Liver (tissue), 9 donors: ENCODE measurements around the gene SREBF2. TPM values are rescaled to one million over a fixed set of nuclear protein-coding genes. Genes with fewer than 3 reads are reported as not detected.

ENCODE experiments used
- DNase-seq: peaks from one replicate; pipeline ENCODE4 v3.0.0-alpha.2; 2017; ENCODE audit warnings: low spot score
- H3K27ac ChIP-seq, 2 donors: one replicate each; pipeline ENCODE4 v1.7.0; 2013; ENCODE audit warnings: inconsistent platforms in 2 of 2, low read length in 2 of 2, control low read depth in 1 of 2, low read depth in 1 of 2, mild to moderate bottlenecking in 1 of 2
- H3K27me3 ChIP-seq, 4 donors: one replicate each; pipeline versions ENCODE4 v1.6.1 to v1.7.0; 2013; ENCODE audit warnings: low read length in 3 of 4, inconsistent platforms in 1 of 4, mild to moderate bottlenecking in 1 of 4, moderate library complexity in 1 of 4; ENCODE audit not compliant: control insufficient read depth in 4 of 4, insufficient read depth in 4 of 4
- H3K36me3 ChIP-seq, 4 donors: one replicate each; pipeline versions ENCODE4 v1.6.1 to v1.7.0; 2013; ENCODE audit warnings: low read length in 3 of 4, mild to moderate bottlenecking in 3 of 4, low read depth in 1 of 4, moderate library complexity in 1 of 4; ENCODE audit not compliant: control insufficient read depth in 4 of 4, insufficient read depth in 3 of 4
- H3K4me1 ChIP-seq, 4 donors: one replicate each; pipeline versions ENCODE4 v1.6.1 to v1.7.0; 2013; ENCODE audit warnings: low read length in 3 of 4, mild to moderate bottlenecking in 3 of 4, moderate library complexity in 1 of 4; ENCODE audit not compliant: control insufficient read depth in 4 of 4, insufficient read depth in 4 of 4
- H3K4me3 ChIP-seq, 3 donors: one replicate each; pipeline versions ENCODE4 v1.6.1 to v1.7.0; 2013; ENCODE audit warnings: low read length in 3 of 3, control low read depth in 1 of 3, low read depth in 1 of 3, mild to moderate bottlenecking in 1 of 3
- H3K9ac ChIP-seq, 2 donors: one replicate each; pipeline ENCODE4 v1.7.0; 2013; ENCODE audit warnings: low read length in 2 of 2, mild to moderate bottlenecking in 2 of 2, moderate library complexity in 2 of 2, control low read depth in 1 of 2, low read depth in 1 of 2
- H3K9me3 ChIP-seq, 4 donors: one replicate each; pipeline versions ENCODE4 v1.6.1 to v1.7.0; 2013; ENCODE audit warnings: low read length in 3 of 4; ENCODE audit not compliant: control insufficient read depth in 4 of 4
- ATF3 ChIP-seq: IDR thresholded peaks from 2 replicates; pipeline ENCODE4 v1.6.1; 2016; ENCODE audit warnings: antibody characterized with exemption
- CTCF ChIP-seq: fragments of 150-350 bp; IDR thresholded peaks from 2 replicates; pipeline ENCODE4 v1.5.1; 2017; ENCODE audit warnings: improper control_type of control experiment, low read depth, low read length; ENCODE audit not compliant: missing input control
- EGR1 ChIP-seq, 2 donors: IDR thresholded peaks; 2 replicates each; pipeline ENCODE4 v1.6.1; 2016 to 2018; ENCODE audit warnings: antibody characterized with exemption in 2 of 2, low read depth in 2 of 2
- FOXA1 ChIP-seq: IDR thresholded peaks from 2 replicates; pipeline ENCODE4 v1.6.1; 2016; ENCODE audit warnings: antibody characterized with exemption
- FOXA2 ChIP-seq: IDR thresholded peaks from 2 replicates; pipeline ENCODE4 v1.6.1; 2016; ENCODE audit warnings: antibody characterized with exemption
- GABPA ChIP-seq, 2 donors: IDR thresholded peaks in 1 of 2; conservative IDR thresholded peaks in 1 of 2; 2 replicates each; pipeline ENCODE4 v1.6.1; 2016; ENCODE audit warnings: antibody characterized with exemption in 2 of 2, mild to moderate bottlenecking in 1 of 2, moderate library complexity in 1 of 2
- HNF4A ChIP-seq, 2 donors: conservative IDR thresholded peaks; 2 replicates each; pipeline ENCODE4 v1.6.1; 2016; ENCODE audit warnings: antibody characterized with exemption in 2 of 2, mild to moderate bottlenecking in 2 of 2
- JUND ChIP-seq, 2 donors: IDR thresholded peaks; 2 replicates each; pipeline ENCODE4 v1.6.1; 2016; ENCODE audit warnings: antibody characterized with exemption in 2 of 2
- MAX ChIP-seq: IDR thresholded peaks from 2 replicates; pipeline ENCODE4 v1.6.1; 2016; ENCODE audit warnings: antibody characterized with exemption
- NR2F2 ChIP-seq: IDR thresholded peaks from 2 replicates; pipeline ENCODE4 v1.6.1; 2016; ENCODE audit warnings: antibody characterized with exemption
- RAD21 ChIP-seq, 2 donors: IDR thresholded peaks; 2 replicates each; pipeline ENCODE4 v1.6.1; 2016; ENCODE audit warnings: antibody characterized with exemption in 2 of 2, mild to moderate bottlenecking in 2 of 2
- REST ChIP-seq: IDR thresholded peaks from 2 replicates; pipeline ENCODE4 v1.6.1; 2016; ENCODE audit warnings: antibody characterized with exemption, mild to moderate bottlenecking
- RXRA ChIP-seq, 2 donors: IDR thresholded peaks; 2 replicates each; pipeline ENCODE4 v1.6.1; 2017 to 2018; ENCODE audit warnings: antibody characterized with exemption in 2 of 2, mild to moderate bottlenecking in 1 of 2
- SP1 ChIP-seq: IDR thresholded peaks from 2 replicates; pipeline ENCODE4 v1.6.1; 2018; ENCODE audit warnings: antibody characterized with exemption, mild to moderate bottlenecking
- YY1 ChIP-seq: IDR thresholded peaks from 2 replicates; pipeline ENCODE4 v1.6.1; 2016; ENCODE audit warnings: antibody characterized with exemption, mild to moderate bottlenecking
- ZBTB33 ChIP-seq: IDR thresholded peaks from 2 replicates; pipeline ENCODE4 v1.6.1; 2016; ENCODE audit warnings: antibody characterized with exemption
- WGBS: extraction: QIAGEN DNeasy Blood & Tissue Kit; methylation state at CpG from one replicate; pipeline ENCODE4 v1.1.7; 2013; 5-methylcytosine and 5-hydroxymethylcytosine counted together
- polyA plus RNA-seq, 2 donors: library from polyadenylated mRNA; stranded (reverse) in 1 of 2; unstranded in 1 of 2; fragments of 200-250 nt in 1 of 2; fragments of >200 nt in 1 of 2; fragmentation: Nextera tagmentation in 1 of 2; extraction: Ambion mirVana in 1 of 2; gene quantifications; one replicate each; pipeline versions ENCODE4 v1.2.1 to v1.2.3, GENCODE V29; 2013 to 2015
- total RNA-seq, 2 donors: library from RNA; depleted of rRNA; stranded (reverse); fragments of >200 nt; gene quantifications; one replicate each; pipeline ENCODE4 v1.2.3, GENCODE V29; 2014
- donor health status: healthy.
- donor health status: healthy.
- donor health status: healthy.
- donor health status: healthy.
- donor health status: healthy.

SREBF2 gene
- total and polyA plus RNA-seq, 4 donors = 18.3 to 69.6 (median 57.3) TPM

- Histone ChIP-seq H3K4me3 (no peak overlapping the region), H3K9me3 (no peaks in the 10 kb centered on the region), H3K4me1 (no peaks in the 10 kb centered on the region), H3K27me3 (no peaks in the 10 kb centered on the region), H3K9ac (no peak overlapping the region), H3K27ac (no peak overlapping the region), H3K36me3 (peaks cover 0 to 8% (median 4%) of the 10 kb centered on the region in 4 donors)
- WGBS = 82% methylated on average over 5 of the region's 5 CpGs
- DNase-seq = no peak
- TF ChIP-seq JUND (IDR thresholded peaks at IDR 0.05) (no peak), ZBTB33 (no peak), RXRA (IDR thresholded peaks at IDR 0.05) (no peak), SP1 (no peak), RAD21 (IDR thresholded peaks at IDR 0.05) (no peak), GABPA (IDR thresholded peaks at IDR 0.05 in 1 of 2, conservative IDR thresholded peaks at IDR 0.05 in 1 of 2) (no peak), ATF3 (no peak), FOXA1 (no peak), FOXA2 (no peak), CTCF (no peak), MAX (no peak), HNF4A (conservative IDR thresholded peaks at IDR 0.05) (no peak), EGR1 (IDR thresholded peaks at IDR 0.05; ENCODE audit: low read depth in 2 of 2) (no peak), YY1 (no peak), REST (no peak)
Observed at GRCh38 chr22:41818011-41818410, 14.9 kb upstream of the SREBF2 start.

- Histone ChIP-seq H3K27ac (no peak overlapping the region), H3K27me3 (no peaks in the 10 kb centered on the region), H3K4me3 (no peak overlapping the region), H3K9me3 (no peaks in the 10 kb centered on the region), H3K4me1 (no peaks in the 10 kb centered on the region), H3K9ac (no peak overlapping the region), H3K36me3 (peaks cover 0 to 8% (median 4%) of the 10 kb centered on the region in 4 donors)
- TF ChIP-seq REST (no peak), FOXA2 (no peak), YY1 (no peak), MAX (no peak), JUND (IDR thresholded peaks at IDR 0.05) (no peak), NR2F2 (no peak), EGR1 (IDR thresholded peaks at IDR 0.05; ENCODE audit: low read depth in 2 of 2) (no peak), RXRA (IDR thresholded peaks at IDR 0.05) (no peak)
- 85% methylated on average over 6 of the region's 6 CpGs for WGBS
- no peak for DNase-seq
Observed at GRCh38 chr22:41818596-41818995, 14.3 kb upstream of the SREBF2 start.
